IMR-90 (cell line): ENCODE data around the gene ZC3H12D.

Experiments
- BHLHE40 ChIP-seq: fragments of 150-350 bp; IDR thresholded peaks from 2 replicates; pipeline ENCODE4 v1.6.1; 2016; ENCODE audit warnings: mild to moderate bottlenecking, low read depth, low read length
- CEBPB ChIP-seq: IDR thresholded peaks from 2 replicates; pipeline ENCODE4 v1.6.1; 2012; ENCODE audit warnings: low read depth, low read length, improper control_type of control experiment
- FOS ChIP-seq: fragments of 150-350 bp; IDR thresholded peaks from 2 replicates; pipeline ENCODE4 v1.6.1; 2016; ENCODE audit warnings: low read depth, low read length
- MXI1 ChIP-seq: IDR thresholded peaks from 2 replicates; pipeline ENCODE4 v1.6.1; 2012; ENCODE audit warnings: low read depth, mild to moderate bottlenecking, low read length, moderate library complexity, borderline replicate concordance
- NFE2L2 ChIP-seq: fragments of 150-350 bp; IDR thresholded peaks from 2 replicates; pipeline ENCODE4 v1.6.1; 2016; ENCODE audit warnings: low read depth, mild to moderate bottlenecking, low read length
- POLR2A ChIP-seq: IDR thresholded peaks from 2 replicates; pipeline ENCODE4 v1.6.1; 2012; ENCODE audit warnings: mild to moderate bottlenecking, low read depth, low read length
- RCOR1 ChIP-seq: IDR thresholded peaks from 2 replicates; pipeline ENCODE4 v1.6.1; 2012; ENCODE audit warnings: mild to moderate bottlenecking, low read length, improper control_type of control experiment; ENCODE audit not compliant: insufficient replicate concordance
- RFX5 ChIP-seq: IDR thresholded peaks from 2 replicates; pipeline ENCODE4 v1.8.0; 2012; ENCODE audit warnings: low read depth, mild to moderate bottlenecking, low read length, moderate library complexity
- SMC3 ChIP-seq: fragments of 150-350 bp; IDR thresholded peaks from 2 replicates; pipeline ENCODE4 v1.6.1; 2016; ENCODE audit warnings: low read depth, mild to moderate bottlenecking, antibody characterized with exemption, low read length, moderate library complexity
- TF ChIP-seq, protein P1 (sequence below): conservative IDR thresholded peaks from 2 replicates; pipeline ENCODE4 v1.5.1; 2012; ENCODE audit warnings: mild to moderate bottlenecking, low read depth, low read length, improper control_type of control experiment

DNA sequence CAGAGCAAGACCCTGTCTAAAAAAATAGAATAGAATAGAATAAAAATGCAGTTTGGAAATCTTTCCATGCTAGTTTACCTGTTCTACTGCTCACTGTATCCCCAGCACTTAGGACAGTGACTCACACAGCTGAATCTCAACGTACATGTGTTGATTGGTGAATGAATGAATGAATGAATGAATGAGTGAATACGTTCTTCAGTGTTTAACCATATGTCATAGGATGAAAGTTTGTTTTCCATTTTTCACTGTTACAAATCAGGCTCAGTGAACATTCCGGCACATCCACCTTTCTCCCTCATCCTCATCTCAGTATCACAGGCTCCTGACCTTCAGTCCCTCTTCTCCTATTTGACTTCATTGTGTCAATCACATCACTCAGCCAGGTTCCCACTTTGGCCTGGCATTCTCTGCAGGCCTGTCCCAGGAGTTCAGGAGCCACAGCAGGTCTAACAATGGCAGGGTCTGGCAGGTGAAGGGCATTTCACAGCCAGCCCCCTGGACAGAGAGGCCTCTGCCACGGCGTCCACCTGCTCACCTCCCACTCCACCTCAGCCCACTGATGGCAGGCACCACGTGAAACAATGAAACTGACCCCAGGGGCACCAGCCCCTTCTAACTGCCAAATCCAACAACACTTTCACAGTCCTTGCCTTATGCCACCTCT is 7.9 kb downstream of the ZC3H12D start:
- TF ChIP-seq, protein P1, sequence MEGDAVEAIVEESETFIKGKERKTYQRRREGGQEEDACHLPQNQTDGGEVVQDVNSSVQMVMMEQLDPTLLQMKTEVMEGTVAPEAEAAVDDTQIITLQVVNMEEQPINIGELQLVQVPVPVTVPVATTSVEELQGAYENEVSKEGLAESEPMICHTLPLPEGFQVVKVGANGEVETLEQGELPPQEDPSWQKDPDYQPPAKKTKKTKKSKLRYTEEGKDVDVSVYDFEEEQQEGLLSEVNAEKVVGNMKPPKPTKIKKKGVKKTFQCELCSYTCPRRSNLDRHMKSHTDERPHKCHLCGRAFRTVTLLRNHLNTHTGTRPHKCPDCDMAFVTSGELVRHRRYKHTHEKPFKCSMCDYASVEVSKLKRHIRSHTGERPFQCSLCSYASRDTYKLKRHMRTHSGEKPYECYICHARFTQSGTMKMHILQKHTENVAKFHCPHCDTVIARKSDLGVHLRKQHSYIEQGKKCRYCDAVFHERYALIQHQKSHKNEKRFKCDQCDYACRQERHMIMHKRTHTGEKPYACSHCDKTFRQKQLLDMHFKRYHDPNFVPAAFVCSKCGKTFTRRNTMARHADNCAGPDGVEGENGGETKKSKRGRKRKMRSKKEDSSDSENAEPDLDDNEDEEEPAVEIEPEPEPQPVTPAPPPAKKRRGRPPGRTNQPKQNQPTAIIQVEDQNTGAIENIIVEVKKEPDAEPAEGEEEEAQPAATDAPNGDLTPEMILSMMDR = no peak
- TF ChIP-seq POLR2A (no peak), RCOR1 (no peak), MXI1 (no peak), RFX5 (no peak), SMC3 (no peak), CEBPB (no peak), NFE2L2 (no peak), BHLHE40 (no peak), FOS (no peak)
